HG03066 (cell line): ENCODE measurements around the gene CST6.
"Not testable (repeated sequence)": the region's sequence is repeated elsewhere in the genome, so short reads cannot be mapped to it uniquely, and the experiment has no call there.

Experiments
- ATAC-seq: cut with Tn5 transposase; IDR thresholded peaks from one replicate; pipeline ENCODE4 v1.9.1; 2021; ENCODE audit warnings: low read depth; ENCODE audit not compliant: unreplicated experiment

The CST6 gene

DNA sequence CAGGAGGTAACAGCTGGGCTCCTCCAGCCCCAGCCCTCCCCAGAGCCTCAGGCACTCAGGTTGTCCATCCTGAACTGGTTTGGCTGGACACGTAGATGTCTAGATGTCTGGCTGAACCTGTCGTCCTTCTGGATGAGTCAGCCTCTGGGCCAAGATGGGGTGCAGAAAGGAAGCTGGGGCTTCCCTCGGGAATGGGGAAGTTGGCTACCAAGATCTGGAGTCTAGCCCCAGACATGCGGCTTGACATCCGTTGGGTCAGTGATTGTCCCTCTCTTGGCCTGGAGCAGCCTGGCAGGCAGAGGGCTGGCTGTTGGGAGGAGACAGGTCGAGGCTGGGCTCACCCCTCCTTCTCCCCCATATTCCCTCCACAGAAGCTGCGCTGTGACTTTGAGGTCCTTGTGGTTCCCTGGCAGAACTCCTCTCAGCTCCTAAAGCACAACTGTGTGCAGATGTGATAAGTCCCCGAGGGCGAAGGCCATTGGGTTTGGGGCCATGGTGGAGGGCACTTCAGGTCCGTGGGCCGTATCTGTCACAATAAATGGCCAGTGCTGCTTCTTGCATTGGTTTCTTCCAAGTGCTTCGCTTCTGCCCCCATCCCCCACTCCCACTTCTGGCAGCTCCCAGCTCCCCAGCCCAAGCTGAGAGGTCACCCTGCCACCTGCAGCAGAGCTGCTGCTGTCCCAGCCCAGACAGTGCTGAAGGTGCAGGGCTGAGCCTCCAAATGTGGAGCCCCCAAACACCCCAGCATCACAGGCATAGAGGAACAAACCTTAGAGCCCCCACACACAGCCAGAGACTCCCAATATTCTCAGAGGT is 1.3 kb downstream of the CST6 start:
- no peak for ATAC-seq

DNA sequence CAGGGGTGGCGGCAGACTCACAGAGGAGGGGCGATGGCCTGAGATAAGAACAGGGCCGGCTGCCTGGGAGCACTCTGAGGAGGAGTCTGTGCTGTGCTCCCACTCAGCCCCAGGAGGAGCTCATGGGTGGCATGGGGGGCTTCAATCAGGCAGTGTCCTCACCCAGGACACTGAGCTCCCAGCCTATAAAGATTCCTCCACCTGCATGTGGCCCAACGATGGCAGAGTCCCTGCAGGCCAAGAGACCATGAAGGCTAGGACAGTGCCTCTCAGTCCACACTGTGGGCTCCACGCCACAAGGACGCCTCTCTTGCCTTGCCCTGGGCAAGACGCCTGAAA is 1.9 kb downstream of the CST6 start:
- ATAC-seq = no peak

- ATAC-seq = no peak
These were observed 3.1 kb downstream of the CST6 start for GRCh38 chr11:66014804-66015453.

DNA sequence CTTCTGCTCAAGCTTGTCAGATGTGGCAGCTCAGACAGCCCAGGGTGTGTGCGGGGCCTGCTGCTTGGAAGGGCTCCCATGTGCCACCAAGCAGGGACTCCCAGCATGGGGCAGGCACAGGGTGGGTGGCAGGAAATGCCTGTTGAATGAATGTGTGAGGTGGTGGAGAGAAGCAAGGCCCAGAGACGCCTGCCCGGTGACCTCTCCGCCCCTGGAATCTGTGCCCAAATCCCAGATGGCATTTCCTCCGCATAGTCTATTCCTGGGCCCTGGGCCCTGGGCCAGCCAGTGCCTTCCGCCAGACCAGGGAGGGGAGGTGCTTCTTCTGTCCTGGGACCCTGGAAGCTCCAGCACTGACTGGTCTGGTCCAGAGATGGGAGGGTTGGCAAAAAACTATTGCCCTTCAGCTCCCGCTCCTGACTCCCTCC is 3.7 kb downstream of the CST6 start:
- no peak for ATAC-seq

- no peak for ATAC-seq
These were observed 4.4 kb downstream of the CST6 start for GRCh38 chr11:66015936-66016792.

GRCh38 chr11:66016793-66017177 is 5.0 kb downstream of the CST6 start:
- ATAC-seq = no peak

DNA sequence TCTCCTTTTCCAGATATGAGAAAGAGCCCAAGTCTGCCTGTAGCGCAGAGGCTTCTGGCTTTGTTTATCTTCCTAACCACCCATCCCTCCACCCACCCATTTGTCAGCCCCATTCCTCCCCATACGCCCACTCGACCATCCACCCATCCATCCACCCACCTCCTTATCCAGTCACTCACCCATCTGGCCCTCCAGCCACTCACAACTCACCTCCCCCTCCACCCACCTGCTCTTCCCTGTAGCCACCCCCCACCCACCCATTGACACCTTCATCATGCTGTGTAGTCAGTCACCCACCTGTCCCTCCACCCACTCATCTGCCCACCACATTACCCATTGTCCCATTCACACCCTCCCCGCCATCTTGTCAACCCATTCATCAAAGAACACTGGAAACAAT is 5.5 kb downstream of the CST6 start:
- ATAC-seq = no peak

DNA sequence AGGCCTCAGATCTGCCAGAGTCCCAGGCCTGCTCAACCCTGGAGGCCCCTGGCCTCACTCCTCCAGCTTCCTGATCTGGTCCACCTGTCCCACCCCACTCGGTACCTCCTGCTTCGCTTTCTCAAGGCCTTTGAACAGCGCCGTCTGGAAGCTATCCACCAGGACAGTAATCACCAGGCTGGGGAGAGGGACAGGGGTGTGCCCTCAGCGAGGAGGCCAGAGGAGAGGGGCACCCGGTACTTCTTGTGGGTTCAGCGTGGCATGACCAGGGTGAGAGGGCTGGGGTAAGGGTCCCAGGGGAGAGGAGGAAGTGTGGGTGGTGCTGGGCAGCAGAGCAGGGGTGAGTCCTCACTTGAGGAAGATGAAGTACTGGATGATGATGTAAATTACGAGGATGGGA is 8.4 kb downstream of the CST6 start:
- no peak for ATAC-seq

DNA sequence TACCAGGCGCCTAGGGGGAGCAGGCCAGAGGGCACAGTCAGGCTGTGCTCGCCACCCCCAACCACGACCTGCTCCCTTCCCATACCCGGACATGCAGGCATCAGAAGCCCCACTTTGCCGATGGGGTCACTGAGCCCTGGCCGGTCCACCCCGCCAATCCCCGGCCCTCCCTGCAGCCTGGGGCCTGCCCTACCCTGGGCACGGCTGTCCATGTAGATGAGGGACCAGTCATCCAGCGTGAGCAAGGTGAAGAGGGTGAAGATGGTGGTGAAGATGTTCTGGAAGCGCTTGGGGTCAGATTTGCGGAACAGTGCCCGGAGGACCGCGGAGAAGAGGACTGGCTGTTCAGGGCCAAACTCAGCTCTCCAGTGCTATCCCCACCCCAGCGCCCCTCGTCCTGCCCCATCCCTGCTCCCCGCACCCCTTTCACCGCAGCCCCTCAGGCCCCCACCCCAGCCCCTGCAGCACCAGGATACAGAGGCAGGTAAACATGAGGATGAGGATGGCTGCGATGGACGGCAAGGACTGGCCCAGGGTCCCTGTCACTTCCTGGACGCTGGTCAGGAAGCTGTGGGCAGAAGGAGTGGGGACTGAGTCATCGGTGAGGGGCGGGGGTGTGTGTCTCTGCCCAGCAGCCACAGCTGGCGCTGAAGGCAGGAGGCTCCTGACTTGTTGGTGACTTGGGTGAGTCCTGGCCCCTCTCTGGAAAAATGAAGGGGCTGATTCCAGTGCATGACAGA is 9.0 kb downstream of the CST6 start:
- no peak for ATAC-seq

DNA sequence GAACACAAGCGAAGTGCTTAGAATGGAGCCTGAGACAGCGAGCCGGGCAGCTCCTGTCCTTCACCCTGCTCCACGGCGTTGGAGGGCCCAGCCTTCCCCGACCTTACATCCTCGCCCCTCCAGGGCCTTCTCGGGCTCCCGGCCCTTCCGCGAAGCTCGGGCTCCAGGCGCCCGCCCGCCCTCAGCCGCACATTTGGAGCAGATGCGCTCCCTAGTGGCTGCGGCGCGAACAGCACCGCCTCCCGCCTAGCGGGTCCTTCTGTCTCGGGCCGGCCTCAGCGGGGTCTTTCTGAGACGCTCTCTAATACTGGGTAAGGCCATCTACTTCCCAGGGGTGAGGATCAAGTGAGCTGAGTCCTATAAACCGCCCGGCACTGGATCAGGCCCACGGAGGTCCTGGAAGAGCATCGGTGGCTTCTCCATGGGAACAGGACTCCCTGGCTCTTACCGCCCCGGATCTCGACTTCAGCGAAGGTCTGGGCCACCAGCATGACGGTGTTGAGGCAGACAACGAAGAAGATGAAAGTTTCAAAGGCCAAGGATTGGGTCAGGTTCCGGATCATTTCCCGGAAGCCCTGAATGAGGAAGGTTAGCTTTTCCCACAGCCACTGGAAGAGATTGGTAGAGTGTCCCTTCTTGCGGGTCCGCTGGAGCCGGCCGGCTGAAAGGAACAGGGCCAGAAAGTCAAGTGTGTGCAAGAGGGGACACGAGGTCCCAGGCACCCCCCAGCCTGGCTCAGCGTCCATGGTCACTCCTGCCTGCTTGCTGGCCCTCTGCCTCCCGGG is 10.8 kb downstream of the CST6 start:
- ATAC-seq = no peak

DNA sequence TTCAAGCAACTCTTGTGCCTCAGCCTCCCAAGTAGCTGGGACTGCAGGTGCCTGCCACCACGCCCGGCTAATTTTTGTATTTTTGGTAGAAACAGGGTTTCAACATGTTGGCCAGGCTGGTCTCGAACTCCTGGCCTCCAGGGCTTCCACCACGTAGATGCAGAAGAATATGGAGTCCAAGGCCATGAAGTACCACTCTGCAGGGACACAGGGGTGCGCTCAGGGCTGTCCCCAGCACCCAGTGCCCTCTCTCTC is 11.3 kb downstream of the CST6 start:
- not testable (repeated sequence) for ATAC-seq

GRCh38 chr11:66026017-66026529 is 14.3 kb downstream of the CST6 start, which contains the start of gene CATSPER1:
Gene CATSPER1, minus strand, starts transcription at chr11:66026479. Its CDS starts 100 bp downstream, at chr11:66026379.
- no peak for ATAC-seq

DNA sequence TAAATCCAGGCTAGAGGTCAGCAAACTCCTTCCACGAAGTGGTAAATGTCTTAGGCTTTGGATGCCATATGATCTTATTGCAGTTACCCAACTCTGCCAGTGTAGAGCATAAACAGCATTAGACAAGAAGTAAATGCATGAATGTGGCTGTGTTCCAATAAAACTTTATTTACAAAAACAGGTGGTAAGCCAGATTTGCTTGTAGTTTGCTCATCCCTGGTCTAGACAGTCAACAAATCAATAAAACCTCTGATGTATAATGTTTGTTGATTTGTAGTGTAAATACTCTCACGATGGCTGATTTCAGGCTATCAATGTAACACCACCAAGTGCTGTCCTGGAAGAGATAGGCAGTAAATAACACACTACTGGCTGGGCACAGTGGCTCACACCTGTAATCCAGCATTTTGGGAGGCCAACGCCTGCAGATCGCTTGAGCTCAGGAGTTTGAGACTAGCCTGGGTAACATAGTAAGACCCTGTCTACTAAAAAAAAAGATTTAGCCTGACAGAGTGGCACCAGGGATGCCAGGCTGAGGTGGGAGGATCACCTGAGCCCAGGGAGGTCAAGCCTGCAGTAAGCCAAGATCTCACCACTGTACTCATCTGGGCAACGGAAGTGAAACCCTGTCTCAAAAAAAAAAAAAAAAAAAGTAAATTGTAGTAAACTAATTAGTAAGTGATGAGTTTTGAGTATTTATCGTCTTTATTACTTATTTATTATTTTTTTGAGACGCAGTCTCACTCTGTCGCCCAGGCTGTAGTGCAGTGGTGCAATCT is 21.3 kb downstream of the CST6 start:
- no peak for ATAC-seq

- ATAC-seq = no peak
These were observed 24.0 kb downstream of the CST6 start for GRCh38 chr11:66035653-66036333.

DNA sequence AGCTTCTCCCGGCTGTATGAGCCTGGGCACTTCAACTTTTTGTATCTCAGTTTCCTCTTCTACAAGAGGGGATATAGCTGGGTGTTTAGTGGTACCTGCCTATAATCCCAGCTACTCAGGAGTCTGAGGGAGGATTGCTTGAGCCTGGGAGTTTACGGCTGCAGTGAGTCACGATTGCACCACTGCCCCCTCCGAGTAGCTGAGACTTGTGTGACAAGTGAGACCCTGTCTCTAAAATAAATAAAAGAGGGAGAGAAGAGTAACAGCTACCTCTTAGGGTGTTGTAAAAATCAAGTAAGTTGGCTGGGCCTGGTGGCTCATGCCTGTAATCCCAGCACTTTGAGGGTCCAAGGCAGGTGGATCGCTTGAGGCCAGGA is 24.5 kb downstream of the CST6 start:
- ATAC-seq = no peak

GRCh38 chr11:66037327-66037726 is 25.5 kb downstream of the CST6 start:
- ATAC-seq = no peak

- ATAC-seq = no peak
These were observed 28.0 kb downstream of the CST6 start for GRCh38 chr11:66039765-66040164.

DNA sequence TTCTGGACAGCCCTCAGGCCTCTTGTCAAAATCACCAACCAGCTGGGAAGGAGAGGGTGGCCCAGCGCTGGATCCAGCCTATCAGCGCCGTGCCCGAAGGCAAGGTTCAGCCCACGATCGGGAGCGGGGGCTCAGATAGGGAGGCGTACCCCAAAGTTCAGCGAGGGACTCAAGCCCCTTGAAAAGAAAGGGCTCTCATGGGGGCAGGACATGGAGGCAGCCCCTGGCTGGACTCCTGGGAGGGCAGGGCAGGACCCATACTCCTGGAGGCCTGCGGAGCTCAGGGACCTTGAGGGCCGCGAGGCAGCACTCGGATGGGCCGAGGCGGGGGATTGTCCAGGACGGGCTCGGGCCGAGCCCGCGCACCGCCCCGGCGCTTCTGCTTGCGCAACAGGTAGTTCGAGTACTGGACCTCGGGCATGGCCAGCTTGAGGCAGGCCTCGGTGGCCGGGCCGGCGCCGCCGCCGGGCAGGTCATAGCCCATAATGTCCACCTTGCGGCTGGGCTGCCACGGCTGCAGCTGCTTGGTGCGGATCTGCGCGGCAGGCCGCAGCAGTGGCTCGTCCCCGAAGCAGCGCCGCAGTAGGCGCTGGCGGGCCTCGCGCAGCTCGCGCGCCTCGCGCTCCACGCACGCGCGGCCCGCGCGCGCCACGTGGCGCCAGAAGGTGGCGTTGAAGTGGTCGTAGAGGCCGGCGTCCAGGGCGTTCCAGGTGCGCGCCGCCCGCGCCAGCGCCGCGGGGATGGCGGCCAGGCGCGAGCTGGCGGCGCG is 30.6 kb downstream of the CST6 start:
- ATAC-seq = no peak
